GM19240 (cell line): ENCODE data around the gene MAD1L1.

ENCODE experiments used
- DNase-seq: peaks from one replicate; pipeline ENCODE4 v3.0.0; 2011; ENCODE audit warnings: low spot score; ENCODE audit not compliant: insufficient read length

Gene MAD1L1

DNA sequence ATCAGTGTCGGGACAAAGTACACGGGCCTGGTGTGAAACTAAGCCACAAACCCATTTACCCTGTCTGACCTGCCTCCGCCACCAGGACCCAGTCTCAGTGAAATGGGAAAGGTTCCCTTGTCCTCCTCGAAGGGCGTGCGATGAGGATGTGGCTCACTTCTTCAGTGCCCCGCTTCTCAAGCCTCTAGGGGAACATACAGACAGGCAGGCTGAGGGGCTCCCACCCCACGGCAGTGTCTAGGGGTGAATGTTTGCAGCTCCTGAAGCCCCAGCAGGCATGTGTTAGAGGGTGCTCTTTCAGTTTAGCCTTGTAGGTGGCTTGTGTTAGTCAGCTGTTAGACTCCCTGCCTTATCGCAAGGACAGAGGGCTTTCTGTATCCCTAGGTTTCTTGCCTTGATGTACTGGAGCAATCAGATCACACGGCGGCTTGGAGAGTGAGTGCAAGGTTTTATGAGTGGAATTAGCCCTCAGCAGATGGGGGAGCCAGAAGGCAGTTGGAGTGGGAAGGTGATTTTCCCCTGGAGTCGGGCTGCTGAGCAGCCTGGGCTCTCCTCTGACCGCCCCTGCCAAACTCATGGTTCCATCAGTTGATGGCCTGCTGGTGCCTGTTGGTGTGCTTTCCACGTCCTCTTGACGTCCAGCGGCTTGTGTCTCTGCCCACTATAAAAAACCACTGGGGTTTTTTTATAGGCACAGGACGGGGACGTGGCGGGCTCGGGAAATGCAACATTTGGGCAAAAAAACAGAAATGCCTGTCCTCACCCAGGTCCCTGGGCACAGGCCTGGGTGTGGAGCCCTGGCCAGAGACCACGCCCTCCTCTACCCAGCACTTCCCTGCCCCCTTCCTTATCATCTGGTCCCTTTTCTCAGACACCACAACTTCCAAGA is 10.0 kb upstream of the MAD1L1 start:
- no peak for DNase-seq

DNA sequence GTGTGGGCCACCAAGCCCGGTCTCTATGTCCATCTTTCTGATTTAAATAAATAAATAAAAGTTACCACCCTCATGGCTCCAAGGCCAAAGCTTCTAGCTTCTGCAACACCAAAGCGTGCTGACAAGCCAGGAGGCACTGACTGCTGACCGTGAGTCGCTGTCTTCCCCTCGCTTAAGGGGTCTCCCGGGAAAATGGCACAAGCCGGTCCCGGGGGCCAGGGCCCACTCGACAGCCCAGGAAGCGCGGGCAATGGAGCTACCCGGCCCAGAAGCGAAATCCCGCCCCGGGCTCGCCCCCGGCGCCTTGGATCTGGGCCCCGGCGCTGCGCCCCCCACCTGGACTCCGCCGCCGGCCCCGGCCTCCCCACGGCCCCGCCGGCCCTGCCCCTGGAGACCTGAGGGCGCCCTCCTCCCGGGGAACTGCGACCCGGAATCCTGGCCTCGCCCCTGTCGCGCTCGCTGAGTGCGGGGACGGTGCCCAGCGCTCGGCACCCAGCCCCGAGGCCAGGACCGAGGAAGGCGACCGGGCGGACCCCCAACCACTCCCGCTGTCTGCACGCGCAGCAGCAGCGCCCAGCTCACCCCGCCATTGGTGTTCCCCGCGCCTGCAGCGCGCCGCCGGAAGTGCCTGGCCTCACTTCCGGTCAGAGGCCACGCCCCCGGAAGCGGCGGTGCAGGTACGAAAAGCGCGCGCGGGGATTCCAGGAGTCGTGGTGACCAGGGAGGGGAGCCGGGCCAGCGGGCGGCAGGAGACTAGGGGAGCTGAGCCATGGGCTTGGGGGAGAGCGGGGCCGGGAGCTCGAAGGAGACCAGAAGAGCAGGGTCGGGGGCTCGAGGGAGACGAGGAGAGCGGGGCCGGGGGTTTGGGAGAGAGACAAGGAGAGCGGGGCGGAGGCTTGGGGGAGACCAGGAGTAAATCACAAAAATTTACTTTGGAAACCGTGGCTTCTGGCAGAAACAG is 9.1 kb upstream of the MAD1L1 start, which contains the start of the genes MRM2 and NUDT1:
Gene MRM2 (minus strand): TSS at position 626 of the 961 bp plus-strand sequence. CDS start 36 bp downstream, at position 590.
Gene NUDT1 (plus strand): TSS at position 647 of the 961 bp plus-strand sequence. CDS start 2,349 bp downstream, outside the sequence.
- peak; percentile 82 for DNase-seq

DNA sequence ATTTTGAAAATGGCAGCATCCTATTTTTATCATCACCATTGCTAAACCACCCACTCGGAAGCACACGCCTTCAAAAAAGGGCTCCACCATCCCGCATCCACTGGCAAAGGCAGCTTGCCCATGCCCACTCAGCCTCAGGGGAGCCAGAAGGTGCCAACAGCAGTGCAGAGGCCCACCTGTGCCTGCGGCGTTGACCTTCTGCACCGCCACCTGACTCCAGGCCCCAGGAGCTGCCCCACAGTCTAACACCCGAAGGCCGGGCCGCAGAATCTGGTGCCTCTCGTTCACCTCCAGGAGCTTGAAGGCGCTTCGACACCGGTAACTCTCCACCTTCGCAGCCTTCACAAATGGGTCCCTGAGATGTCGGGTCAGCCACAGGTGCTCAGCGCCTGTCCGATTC is 6.5 kb upstream of the MAD1L1 start:
- no peak for DNase-seq

DNA sequence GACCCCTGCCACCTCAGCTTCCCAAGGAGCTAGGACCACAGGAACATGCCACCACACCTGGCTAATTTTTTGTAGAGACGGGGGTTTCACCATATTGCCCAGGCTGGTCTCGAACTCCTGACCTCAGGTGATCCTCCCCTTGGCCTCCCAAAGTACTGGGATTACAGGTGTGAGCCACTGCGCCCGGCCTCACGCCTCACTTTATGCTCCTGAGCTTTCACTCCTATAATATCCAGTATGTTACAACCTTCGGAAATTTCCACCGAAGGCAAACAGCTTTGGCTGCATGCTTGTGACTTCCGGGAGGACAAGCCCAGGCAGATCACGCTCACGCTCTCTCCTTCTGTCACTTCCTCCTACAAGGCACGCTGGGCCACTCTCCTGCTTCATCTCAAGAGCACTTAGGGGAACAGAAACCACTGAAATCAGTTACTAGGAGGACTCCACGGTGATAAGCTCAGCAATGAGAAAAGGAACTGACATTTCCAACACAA is 4.4 kb upstream of the MAD1L1 start:
- DNase-seq = peak; percentile 78

DNA sequence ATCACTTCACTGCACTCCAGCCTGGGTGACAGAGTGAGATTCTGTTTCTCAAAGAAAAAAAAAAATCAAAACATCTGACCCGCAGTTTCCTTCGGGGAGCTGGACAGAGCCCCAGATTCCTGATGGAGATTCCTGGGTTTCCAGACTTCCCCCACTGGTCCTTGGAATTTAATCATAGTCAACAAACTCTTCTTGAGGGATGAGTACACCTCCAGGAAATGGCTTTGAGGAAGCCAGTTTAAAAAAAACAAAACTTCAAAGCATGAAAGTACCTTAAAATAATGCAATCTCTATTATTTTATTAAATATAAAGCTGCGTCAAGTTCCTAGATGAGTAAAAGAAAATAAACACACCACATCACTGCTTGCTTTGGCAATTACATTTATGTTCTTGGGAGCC is 1.2 kb upstream of the MAD1L1 start:
- no peak for DNase-seq

DNA sequence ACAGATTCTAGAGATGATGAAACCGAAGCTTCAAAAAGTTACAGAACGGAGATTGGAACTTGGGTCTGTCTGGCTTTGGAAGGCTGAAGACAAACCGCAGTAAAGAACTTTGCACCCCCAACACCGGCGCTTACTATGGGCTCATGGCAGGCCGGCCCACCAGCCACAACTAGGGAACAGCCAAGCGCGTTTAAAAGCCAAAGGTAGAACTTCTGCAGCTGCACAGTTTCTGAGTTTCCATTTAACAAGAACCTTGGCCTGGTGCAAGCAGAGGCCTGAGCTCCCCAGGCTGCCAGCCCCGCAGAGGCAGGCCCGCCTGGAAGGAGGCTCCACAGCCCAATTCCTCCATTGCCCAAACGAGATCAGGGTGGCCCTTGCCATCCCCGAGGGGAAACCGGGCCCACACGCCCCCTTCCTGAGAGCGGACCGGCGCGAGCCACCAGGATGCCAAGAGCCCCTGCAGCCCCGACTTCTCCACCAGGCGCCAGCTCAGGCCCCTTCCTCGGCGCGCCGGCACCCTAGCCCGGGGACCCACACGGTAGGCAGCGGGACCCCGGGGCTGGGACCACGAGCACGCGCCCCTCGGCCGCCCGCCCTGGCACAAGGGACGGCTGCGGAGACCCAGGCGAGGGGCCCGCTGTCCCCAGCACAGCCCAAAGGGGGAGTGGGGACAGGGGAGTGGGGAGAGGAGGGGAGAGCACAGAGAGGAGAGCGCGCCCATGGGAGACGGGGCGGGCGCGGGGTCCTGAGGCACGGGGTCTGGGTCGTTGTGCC is 566 bp downstream of the MAD1L1 start:
- DNase-seq = no peak

DNA sequence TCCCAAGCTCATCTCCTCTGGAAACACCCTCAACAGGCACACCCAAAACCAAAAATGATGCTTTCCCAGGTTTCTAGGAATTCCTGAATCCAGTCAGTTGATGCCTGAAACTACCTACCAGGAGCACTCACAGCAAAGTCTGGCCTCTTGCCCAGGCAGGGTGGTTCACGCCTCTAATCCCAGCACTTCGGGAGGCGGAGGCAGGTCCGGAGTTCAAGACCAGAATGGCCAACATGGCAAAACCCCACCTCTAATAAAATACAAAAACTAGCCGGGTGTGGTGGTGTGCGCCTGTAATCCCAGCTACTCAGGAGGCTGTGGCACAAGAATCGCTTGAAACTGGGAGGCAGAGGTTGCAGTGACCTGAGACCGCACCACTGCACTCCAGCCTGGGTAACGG is 1.9 kb downstream of the MAD1L1 start:
- no peak for DNase-seq

DNA sequence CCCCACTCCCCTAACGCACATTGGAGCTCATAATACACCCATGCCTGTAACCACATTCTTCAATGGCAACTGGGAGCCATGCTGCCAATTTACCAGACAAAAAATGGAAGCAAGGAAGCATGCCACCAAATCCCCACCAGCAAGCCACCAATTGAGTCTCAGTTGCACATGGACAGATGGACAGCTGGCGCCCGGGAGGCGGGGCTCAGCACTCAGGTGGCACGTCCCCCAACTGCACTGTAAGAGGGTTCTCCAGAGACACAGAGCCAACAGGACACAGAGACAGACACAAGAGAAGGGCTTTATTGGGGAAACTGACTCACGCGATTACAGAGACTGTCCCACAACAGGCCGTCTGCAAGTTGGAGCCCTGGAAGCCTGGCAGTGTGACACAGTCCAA is 2.5 kb downstream of the MAD1L1 start:
- DNase-seq = no peak

DNA sequence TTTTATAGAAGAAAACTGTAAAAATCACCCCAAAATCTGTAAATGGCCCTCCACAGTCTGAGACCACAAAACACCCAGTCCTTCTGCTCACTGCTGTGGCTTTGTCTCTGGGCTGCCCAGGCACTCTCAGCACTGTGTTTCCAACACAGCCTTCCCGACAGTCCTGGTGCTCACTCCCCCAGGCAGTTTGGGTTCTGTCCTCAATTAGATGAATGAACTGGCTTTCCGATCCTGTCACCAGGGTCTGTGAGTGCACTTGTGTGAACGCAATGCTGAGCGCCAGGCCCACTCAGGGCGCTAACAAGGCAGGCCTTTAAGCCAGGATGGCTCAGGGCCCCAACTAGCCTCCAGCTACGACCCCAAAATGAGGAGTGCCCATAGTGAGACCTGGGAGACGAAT is 3.3 kb downstream of the MAD1L1 start:
- DNase-seq = no peak

DNA sequence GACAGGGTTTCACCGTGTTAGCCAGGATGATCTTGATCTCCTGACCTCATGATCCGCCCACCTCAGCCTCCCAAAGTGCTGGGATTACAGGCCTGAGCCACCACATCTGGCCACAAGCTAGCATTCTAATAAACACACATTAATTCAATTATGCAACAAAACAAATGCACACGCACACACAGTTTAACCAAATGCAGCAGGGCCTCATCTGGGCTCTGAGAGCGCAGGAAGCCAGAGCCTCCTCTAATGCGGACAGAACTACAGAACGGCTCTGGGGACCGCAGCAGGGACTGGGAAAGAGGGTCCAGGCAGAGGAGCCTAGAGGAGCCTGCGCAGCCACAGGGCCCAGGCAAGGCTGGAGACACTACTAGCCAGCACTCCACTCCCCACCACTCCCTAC is 3.8 kb downstream of the MAD1L1 start:
- DNase-seq = no peak

DNA sequence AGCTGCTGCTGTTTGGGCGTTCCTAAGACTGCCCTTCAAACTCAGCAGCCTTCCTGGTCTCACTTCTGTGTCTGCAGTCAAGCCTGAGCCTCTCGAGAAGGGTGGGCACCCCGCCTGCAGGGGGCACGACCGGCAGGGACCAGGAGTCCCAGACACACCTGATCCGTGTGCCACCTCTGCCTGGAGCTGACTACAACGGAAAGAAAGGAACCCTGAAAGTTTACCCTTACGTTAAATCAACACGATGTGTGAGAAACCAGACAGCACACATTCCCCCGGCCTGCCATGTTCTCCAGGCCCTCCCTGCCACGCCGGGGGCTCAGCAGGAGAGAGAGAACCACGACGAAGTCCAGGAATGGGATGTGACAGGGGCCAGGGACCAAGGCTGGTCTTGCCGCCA is 5.0 kb downstream of the MAD1L1 start:
- DNase-seq = no peak

DNA sequence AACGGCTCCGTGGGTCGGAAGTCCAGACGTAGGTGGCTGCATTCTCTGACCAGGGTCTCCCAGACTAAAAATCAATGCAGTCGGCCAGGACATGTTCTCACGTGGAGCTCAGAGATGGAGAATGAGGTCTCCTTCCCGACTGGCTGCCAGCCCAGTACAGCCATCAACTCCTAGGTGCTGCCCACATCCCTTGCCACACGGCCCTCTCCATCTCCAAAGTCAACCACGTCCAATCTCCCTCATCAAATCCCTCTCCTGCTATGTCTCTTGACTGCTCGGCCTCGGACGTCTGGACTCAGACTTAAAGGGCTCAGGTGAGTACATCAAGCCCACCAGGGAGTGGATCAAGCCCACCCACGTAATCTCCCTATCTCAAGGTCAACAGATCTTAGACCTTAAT is 6.9 kb downstream of the MAD1L1 start:
- DNase-seq = no peak

DNA sequence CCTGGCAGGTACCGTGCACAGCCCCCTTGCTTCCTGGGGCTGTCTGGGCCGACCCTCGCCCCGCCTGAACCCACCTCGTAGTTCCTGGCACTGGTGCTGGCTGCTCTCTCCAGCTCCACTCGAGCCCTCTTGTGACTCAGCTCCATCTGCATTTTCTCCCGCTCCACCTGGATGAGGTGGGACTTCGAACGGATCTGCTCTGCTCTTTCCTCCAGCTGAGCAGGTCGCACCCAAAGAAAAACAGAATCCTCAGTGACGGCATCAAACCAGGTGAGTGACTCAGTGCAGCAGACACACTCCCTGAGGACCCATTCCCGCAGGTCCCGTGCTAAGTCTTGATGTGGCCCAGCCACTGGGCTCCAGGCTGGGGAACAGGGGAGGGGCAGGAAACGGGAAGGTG is 7.4 kb downstream of the MAD1L1 start:
- DNase-seq = no peak

DNA sequence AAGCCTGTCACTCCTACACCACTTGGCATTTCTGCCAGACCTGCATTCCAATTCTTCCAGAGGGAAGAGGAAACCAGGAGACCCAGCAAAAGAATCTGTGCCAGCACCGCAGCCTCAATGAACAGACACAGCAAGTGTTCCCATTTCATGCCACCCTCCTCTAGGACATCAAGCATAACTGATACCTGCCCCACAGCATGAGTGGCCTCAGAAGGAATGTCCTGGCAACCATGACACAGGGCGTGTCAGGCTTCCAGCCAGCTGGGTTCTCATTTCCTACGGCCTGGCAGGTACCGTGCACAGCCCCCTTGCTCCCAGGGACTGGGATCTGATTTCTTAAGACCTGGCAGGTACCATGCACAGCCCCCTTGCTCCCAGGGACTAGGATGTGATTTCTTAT is 7.8 kb downstream of the MAD1L1 start:
- DNase-seq = no peak

DNA sequence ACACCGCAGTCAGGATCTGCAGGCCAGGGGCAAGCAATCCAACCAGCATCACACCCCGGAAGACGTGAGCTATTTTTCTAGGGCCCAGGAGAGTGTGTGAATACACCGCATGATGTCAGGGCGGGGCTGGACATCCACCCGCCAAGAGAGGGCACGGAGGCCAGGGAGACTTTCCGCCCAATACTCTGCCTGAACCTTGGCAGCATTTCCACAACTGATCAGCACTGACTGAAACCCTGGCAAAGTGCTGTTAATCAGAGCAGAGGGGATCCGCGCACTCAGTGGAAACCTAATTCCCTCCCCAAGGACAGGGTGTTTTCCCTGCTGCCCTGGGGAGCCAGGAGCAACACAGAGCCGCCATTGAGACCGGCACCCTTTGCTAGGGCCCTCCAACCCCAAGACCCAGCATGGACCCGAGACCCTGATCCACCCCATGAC is 8.2 kb downstream of the MAD1L1 start:
- no peak for DNase-seq

DNA sequence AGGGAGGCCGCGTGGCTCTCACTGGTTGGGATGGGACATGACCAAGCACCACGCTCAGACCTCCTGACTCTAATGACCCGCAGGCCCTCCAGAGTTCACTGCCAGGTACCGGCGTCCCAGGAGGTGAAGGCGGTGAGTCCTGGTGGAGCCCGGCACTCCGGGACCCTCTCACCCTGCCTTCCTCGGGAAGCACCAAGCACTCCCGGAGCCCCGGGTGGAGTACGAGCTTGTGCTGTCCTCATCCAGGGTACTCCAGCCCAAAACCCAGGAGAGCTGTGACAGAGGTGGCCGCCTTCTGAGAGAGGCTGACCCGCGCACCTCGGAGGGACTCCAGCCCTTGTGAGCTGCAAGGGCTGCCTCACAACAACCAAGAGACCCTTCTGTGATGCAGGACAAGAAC is 9.4 kb downstream of the MAD1L1 start:
- DNase-seq = no peak

DNA sequence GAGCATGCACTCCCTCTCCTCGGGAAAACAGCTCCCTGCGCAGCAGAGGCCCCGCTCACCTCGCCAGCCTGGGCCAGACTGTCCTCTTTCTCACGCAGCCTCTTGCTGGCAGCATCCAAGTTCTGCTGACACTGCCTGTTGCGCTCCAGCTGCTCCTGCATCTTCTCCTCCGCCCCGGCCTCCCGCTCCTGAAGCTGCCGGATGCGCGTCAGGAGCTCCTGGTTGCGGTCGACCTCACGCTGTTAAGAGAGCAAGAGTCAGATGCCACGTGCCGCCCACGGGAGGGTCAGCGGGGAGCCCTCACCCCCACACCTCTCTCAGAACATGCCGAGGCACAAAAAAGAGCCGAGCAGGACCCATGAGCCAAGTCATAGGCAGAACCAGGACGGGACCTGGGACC is 10.2 kb downstream of the MAD1L1 start:
- no peak for DNase-seq

DNA sequence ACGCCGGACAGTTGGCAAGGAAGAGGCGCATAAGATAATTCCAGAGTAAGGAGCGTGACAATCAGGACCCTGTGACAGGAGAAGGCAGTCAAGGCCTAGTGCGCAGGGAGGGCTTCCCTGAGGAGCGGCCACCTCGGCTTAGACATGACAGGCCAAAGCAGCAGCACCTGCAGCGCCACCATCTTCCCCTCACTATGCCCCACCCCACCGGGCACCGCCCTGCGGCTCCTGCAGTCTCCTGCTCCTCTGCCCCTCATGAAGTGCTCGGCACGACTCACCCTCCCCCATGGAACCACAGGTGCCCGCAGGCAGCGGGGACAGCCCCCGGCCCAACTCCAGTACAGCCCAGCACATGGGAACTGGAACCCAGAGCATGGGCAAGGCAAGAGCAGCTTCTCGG is 11.8 kb downstream of the MAD1L1 start:
- DNase-seq = no peak

DNA sequence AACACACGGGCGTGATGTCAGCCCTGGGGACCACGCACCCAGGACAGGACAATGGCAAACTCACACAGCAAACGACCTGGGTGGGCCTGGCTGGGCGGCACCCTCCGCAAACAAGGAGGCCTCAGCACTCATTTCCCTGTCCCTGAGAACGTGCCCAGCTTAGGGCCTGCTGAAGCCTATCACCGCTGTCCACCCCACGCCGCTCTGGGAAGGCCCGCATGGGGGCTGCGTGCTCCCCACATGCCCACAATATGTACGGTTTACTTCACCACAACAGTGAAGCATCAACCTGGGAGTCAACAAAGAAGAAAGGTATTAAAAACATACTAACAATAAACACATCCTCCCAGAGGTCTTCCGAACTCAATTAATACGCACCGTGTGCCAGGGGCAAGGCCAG is 12.2 kb downstream of the MAD1L1 start:
- DNase-seq = no peak

DNA sequence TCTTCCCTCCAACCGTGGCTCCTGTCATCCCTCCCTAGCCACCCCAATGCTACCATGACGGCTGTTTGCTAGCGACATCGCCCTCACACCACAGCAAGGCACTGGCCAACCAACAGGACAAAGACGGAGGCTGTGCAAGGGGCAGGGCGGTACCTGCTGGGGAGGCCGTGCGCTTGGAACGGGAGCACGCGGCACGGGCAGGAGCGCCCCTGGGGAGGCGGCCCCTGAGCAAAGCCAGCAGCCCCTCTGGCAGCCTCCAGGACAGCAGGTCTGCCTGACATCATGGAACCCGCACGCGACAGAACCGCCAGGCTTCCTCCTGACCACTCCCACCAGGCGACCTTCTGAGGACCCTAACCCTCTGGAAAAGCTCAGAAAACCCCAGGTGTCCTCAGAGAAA is 12.7 kb downstream of the MAD1L1 start:
- DNase-seq = no peak

DNA sequence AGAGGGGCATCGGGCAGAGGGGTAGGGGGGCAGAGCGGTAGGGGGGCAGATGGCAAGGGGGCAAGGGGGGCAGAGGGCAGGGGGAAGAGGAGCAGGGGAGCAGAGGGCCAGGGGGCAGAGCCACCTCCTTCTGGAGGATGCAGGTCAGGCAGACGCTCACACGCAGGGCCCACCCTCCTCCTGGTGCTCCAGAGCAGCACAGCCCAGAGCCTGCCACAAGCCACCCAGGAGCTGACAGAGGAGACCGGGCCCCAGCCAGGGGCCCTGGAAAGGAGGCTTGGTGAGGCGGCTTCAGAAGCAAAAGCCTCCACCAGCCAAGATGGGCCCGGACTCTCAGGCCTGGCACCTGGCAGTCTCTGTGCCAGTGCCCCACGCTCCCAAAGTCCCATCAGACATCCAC is 13.1 kb downstream of the MAD1L1 start:
- DNase-seq = no peak
